ENCODE measurements around the gene PRDM8.

Gene PRDM8

DNA sequence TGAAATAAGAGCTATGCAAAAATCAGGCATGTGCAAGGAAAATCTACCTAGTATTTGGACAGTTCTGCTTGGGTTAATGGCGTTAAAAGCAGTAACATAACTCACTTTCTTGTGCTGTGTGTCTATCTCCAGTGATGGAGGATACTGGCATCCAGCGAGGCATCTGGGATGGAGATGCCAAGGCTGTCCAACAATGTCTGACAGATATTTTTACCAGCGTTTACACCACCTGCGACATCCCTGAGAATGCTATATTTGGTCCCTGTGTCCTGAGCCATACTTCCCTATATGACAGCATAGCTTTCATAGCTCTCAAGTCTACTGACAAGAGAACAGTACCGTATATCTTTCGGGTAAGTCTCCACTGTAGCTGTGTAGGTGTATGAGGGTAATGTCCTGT lies 2.6 kb downstream of the PRDM8 start:
- DNase-seq (ENCODE audit: low read depth in 2 of 2, low spot score in 1 of 2): no peak

DNA sequence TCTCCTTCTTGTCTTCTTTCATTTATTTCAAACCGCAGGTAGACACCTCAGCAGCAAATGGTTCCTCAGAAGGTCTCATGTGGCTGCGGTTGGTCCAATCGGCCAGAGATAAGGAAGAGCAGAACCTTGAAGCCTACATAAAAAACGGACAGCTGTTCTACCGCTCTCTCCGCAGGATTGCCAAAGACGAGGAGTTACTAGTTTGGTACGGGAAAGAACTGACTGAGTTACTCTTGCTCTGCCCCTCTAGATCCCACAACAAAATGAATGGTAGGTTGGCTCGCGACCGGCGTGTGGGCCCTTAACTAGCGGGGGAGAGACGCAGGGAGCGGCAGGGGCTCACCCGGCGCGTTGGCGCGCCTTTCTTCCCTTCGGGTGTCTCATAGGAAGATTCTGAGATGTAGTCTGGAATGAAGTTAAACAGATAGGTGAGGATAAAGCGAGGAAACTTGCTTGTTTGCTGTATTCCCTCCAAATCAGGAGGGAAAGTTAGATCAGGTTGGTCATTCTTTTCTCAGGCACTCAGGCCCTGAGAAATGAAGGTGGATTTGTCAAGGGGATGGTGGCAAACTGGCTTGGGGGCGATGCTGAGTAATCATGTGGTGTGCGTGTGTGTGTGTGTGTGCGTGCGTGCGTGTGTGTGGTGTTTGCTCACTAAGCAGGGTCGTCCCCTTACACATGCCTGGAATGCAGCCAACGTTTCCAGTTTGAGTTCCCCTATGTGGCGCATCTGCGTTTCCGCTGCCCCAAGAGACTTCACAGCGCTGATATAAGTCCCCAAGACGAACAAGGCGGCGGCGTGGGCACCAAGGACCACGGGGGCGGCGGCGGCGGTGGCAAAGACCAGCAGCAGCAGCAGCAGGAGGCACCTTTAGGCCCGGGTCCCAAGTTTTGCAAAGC lies 4.2 kb downstream of the PRDM8 start:
- peak; percentile 59 to 71 for DNase-seq (ENCODE audit: low read depth in 2 of 2, low spot score in 1 of 2)

DNA sequence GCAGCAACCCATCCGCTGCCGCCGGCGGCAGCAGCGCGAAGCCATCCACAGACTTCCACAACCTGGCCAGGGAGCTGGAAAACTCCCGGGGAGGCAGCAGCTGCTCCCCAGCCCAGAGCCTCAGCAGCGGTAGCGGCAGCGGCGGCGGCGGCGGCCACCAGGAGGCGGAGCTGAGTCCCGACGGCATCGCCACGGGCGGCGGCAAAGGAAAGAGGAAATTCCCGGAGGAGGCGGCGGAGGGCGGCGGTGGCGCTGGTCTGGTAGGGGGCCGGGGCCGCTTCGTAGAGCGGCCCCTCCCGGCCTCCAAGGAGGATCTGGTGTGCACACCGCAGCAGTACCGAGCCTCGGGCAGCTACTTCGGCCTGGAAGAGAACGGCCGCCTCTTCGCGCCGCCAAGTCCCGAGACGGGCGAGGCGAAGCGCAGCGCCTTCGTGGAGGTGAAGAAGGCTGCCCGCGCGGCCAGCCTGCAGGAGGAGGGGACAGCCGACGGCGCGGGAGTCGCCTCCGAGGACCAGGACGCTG lies 4.9 kb downstream of the PRDM8 start:
- DNase-seq (ENCODE audit: low read depth in 2 of 2, low spot score in 1 of 2): peak in 1 of 2 donors; percentile 59

DNA sequence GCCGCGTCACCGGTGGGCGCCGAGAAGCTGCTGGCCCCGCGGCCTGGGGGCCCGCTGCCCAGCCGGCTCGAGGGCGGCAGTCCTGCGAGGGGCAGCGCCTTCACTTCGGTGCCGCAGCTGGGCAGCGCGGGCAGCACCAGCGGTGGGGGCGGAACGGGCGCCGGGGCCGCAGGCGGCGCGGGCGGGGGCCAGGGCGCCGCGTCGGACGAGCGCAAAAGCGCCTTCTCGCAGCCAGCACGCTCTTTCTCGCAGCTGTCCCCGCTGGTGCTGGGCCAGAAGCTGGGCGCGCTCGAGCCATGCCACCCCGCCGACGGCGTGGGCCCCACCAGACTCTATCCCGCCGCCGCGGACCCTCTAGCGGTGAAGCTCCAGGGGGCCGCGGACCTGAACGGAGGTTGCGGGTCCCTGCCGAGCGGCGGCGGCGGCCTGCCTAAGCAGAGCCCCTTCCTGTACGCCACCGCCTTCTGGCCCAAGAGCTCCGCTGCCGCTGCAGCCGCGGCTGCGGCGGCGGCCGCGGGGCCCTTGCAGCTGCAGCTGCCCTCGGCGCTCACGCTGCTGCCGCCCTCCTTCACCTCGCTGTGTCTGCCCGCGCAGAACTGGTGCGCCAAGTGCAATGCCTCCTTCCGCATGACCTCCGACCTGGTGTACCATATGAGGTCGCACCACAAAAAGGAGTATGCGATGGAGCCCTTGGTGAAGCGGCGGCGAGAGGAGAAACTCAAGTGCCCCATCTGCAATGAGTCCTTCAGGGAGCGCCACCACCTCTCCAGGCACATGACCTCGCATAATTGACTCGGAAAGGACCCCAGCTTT lies 5.6 kb downstream of the PRDM8 start:
- DNase-seq (ENCODE audit: low read depth in 2 of 2, low spot score in 1 of 2): no peak

DNA sequence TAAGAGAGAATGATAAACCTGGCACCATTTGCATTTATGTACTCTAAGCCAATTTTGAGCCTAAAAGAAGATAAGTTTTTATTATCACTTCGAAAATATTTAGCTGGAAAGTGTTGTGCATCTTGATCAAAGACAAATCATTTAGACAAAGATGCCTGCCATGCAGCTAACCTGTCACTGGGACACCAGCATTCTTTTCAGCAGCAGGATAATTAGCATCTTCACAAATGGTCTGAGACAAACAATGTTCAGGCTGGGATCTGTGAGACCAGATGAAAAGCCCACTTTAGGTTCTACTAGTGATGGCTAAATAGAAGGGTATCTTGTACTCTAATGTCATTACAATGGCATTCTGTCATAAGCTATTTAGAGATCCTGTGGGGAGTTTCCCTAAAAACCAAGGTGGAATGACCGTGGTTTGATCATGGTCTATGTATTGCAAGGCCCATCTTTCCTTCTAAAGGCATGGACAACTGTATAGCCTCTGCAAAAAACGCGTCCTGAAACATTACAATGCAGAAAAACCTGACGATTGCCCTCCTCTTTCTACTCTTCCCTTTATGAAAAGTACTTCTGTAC lies 7.2 kb downstream of the PRDM8 start:
- no peak for DNase-seq (ENCODE audit: low read depth in 2 of 2, low spot score in 1 of 2)

DNA sequence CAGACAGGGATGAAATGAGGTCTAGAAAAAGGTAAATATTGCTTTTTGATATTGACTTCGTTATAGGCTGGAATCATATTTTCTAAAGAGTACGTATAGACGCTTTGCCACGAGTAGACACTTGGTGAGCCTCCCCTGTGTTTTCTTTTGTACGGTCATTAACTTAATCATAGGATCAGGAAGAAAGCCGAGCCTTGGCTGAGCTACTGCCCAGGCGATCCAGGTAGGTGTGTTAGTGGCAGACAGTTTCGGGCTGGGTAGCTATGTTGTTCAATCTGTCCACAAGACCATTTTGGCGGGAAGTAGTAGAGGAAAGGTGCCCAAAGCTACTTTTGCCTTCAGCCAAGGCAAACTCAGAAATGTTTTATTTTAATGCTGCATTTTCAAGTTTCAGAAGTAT lies 8.8 kb downstream of the PRDM8 start:
- DNase-seq (ENCODE audit: low read depth in 2 of 2, low spot score in 1 of 2): no peak

DNA sequence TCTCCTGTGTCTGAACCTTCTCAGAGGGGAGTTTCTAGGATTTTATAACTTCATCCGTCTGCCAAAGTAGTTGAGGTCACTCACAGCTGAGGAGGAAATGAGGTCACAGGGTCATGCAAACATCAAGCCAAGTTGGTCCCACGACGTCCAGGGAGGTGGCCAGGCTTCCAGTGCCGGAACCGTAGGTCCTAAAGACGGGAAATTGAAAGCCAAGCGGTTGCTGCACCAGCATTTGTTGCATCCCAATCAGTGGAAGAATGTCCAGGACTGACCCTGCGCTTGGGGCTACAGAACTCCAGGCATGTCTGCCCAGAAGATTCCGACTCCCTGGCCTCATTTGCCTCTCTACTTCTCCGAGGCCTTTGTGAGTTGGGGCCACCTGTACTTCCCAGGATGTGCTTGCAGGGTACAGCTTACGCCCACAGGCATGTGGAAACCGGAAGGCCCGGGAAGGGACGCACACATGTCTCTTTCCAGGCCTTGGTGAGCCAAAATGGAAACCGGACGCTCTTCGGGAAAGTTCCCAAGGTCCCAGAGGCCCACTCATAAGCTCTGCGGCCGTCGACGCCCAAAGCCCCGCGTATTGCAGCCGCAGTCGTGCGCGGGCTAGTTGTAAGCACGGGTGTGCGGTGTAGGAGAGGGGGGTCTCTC lies 9.3 kb downstream of the PRDM8 start:
- DNase-seq (ENCODE audit: low read depth in 2 of 2, low spot score in 1 of 2): no peak

DNA sequence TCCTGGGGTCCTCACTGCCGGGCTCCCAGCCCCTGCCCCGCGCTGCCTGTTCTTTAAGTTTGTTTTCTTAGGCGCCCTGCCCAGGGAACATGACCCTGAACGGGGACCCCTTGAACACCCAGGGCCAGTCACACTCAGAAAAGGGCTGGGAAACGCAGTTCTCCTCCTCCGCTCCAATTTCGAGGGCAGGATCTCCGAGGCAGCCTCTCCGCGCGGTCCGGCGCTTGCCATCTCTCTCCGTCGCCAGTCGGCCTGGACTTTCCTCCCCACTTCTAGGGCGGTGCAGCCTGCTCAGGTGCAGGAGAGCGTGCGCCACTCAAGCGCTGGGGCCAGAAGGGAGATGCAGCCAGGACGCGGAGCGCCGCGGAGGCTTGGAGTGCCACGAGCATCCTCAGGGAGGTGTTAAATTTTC lies 9.9 kb downstream of the PRDM8 start:
- no peak for DNase-seq (ENCODE audit: low read depth in 2 of 2, low spot score in 1 of 2)

DNA sequence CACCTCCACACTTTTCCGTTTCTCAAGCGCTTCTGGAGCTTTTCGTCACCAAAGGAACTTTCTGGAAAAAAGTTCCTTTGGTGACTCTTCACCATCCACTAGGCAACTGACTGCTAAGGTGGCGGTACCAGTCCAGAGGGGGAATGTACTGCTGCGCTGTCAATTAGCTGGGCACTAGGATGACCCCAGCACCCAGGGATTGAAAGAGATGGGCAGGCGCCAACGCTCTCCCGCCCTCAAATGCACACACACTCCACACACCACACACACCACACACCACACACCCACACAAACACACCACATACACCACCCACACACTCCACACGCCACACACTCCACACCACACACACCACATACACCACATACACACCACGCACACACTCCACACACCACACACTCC lies 10.4 kb downstream of the PRDM8 start:
- DNase-seq (ENCODE audit: low read depth in 2 of 2, low spot score in 1 of 2): no peak

DNA sequence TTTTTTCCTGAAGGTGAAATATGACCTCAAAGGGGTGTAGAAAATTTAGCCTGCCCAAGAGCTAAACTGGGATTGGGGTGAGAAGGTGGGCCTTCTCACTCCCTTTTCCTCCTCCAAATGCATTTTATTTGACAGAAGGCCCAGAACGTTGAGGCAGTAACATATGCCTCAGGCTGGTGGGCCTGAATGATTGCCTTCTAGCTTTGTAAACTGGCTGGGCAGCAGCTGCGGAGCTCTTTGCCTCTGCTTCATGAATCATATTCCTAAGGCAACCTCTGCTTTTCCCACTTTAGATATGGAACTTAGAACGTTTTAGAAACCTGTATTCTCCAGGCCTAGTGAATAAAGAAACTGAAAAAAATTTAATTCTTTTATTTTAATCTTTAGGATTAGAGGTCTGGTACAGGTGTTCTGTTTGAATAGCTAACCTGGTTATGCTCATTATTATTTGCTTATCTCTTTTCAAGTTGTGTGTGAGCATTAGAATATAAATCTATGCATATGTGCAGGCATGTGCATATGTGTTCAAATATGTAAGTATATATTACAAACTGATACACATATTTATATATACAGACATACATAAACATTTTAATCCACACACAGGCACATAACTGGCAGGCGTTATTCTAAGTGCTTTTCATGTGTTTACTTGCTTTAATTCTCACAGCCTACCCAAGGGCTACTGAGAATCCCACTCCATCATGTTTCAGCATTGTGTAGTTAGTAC lies 11.5 kb downstream of the PRDM8 start:
- no peak for DNase-seq (ENCODE audit: low read depth in 2 of 2, low spot score in 1 of 2)

DNA sequence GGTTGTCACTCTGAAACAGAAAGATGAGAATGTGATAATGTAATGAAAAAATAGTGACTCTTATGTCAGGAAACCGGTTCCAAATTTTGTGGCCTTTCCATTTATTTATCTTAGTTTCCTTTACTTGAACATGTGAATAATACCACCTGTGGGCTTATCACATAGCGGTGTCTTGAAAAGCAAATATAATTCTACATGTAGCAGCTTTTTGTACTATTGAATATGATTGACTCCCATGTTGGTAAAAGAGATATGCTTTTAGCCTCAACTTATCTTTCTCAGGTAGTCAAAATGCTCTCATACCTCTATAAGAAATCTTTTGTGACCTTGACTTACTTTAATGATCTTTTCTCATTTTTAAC lies 12.0 kb downstream of the PRDM8 start:
- no peak for DNase-seq (ENCODE audit: low read depth in 2 of 2, low spot score in 1 of 2)

DNA sequence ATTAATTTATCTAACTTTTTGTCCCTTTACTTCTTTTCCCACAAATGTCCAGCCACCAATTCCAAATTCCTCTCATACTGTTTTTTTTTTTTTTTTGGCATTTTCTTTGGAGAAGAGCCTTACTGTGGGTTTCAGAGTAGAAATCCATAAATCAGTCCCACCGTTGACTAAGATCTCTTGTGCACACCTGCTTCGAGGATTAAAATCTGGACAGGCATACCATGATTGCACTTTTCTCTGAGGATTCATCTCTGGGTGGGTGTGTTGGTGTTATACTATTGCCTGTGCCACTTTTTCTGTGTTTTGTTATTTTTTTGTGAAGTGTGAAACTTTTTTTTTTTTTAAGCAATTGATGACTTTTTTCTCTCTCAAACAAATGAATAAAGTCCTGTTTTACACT lies 13.2 kb downstream of the PRDM8 start:
- no peak for DNase-seq (ENCODE audit: low read depth in 2 of 2, low spot score in 1 of 2)

DNA sequence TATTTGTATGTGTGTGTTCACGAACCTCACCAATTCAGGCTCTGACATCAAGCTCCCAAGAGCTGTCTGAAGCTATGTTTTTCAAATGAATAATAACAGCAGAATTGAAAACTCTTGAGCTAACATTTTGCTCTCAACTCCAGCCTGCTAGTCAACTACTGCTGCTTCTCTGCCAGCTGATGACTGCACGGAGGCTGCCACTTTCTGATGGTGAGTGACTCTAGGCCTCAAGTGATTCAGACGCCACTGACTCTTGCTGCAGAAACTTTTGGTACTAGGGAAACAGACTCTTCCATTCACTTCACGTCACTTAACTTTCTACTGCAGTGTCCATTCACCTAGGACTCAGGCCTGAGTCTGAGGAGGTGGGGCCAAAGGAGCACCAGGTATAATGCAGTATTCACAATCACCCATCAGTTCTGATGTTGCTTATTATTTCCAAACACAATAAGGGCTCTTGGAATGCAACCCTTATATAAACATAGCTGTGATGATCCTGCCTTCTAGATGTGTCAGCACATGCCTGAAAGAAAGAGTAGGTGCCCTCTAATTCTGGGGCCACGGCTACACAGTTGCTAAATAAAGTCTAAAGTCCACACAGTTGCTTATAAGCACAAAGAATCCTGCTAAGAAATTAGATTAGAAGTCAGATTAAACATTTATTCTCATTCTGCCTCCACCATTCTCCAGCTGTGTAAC lies 16.0 kb downstream of the PRDM8 start:
- DNase-seq (ENCODE audit: low read depth in 2 of 2, low spot score in 1 of 2): no peak

DNA sequence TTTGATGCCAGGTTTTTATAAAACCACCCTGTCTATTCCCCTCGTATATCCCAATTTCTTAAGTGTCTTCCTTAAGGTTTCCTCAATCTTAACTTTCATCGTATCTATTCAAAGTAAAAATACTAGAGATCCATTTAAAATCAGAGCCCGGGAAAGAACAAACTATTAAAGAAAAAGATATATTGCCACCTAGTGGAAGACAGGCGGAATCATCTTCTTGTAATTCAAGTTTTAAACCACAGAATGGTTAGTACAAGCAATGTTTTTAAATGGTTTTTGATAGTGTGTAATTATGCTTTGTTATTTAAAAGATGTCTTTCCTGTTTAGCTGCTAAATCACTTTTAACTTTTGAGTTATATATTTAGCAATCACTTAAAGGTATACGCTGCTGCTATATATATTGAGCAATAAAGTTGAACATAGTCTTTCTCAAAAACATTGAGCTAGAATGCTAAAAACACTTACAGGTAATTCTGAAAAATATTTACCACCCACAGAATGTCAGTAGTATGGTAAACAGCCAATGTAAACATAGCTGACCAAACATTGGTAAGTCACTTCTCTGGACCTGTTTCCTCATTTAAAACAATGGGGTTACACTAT lies 18.2 kb downstream of the PRDM8 start:
- no peak for DNase-seq (ENCODE audit: low read depth in 2 of 2, low spot score in 1 of 2)

DNA sequence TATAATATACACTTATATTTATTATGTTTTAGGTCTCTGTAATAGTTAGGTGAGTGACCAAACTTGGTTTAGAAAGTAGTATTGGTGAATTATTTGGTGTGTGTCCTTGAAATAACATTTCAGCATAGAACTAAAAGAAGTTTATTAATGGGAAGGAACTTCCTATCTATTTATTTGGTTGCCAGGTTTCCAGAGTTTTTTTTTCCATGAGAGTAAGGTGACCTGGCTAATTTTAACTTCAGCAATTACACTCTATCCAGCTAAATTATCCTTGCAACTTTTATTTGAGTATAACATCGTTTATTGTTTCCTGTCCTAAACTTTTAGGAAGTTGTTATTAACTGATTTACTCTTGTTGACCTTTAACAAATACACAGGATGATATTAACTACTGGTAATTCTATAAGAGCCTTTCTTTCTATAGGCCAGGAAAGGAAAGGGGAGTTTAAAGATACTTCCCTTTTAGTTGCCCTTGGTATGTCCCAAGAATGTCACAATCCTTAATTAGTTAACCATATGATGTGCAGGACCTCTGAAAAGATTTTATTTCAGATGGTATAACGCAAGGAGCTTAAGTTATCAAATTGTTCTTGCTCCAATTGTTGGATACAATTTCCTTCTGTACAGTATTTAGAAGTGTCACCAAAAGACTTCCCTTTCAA lies 18.9 kb downstream of the PRDM8 start:
- DNase-seq (ENCODE audit: low read depth in 2 of 2, low spot score in 1 of 2): no peak

DNA sequence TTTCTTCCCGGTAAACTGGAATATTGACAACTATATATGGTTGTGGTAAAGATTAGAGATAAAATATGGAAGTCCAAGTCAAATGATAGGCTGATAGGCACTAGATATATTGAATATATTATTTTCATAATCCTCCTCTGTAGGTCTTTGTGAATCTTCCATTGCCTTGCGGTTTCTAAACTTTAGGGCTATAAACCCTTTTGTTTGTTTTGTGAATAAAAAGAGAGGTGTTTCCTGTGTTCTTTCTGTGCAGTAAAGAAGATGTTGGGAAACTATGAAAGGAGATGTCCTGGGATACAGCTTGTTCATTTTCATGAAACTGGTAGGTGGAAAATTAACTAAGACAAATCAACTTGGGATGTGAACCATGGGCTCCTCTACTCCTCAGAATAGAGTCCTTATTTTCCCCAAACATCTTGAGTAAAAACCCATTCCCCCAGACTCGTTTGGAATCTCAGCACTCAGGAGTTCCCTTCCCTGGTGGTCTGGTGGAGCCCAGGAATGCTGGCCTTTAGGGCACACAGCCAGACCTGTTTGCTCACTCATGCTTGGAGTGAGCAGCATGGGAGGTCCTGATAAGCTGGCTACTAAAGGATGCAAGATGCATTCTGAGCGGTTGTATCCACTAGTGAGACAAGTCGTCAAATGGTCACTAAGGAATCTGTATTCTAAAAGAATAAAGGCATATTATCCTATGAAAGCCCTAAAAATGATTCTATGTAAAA lies 22.2 kb downstream of the PRDM8 start:
- no peak for DNase-seq (ENCODE audit: low read depth in 2 of 2, low spot score in 1 of 2)

DNA sequence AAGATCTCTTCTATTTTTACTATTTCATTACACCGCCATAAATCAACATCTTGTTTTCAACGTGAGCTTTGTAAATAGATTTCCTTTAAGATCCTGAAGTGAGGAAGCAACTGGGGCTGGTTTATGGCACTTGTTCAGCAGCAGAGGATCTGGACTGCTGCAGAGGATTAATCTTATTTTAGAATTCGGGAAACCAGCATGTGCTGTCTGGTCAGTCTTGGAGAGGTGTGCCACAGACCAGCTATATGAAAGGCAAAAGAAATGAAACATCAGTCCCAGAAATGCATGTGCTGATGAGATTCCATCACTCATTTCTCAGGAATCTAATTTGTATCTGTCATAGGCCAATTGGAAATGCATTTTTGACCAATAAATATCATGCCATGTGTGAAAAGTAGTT lies 23.4 kb downstream of the PRDM8 start:
- no peak for DNase-seq (ENCODE audit: low read depth in 2 of 2, low spot score in 1 of 2)

DNA sequence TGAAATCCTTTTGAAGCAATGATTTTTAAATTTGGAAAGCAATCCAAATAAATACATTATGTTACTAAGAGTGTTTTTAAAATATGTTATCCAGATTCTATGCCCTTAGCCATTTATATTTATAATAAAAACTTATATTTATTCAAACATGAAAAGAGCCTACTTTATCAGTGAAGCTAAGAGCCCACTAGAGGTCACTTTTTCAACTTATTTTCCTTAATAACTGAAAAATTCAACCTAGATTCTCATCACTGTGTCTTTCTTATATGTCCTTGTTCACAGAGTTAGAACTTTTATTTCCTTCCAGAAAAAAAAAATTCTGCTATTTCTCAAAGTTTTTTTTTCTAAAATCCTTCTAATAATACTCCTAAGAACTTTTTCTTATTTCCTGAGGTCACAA lies 23.9 kb downstream of the PRDM8 start:
- DNase-seq (ENCODE audit: low read depth in 2 of 2, low spot score in 1 of 2): no peak

All from stimulated activated CD8-positive, alpha-beta memory T cell treated with anti-CD3 and anti-CD28 coated beads, Interleukin-4, amount 100 ng/mL, for 4 hours (primary cell).